HCT116 (cell line): ENCODE results near the gene ABHD17C. TPM values are rescaled to one million over a fixed set of nuclear protein-coding genes. Genes with fewer than 3 reads are reported as not detected.

ENCODE experiments used
- ATAC-seq: fragments of 200-7000 bp; cut with Tn5 transposase; 2 replicates; pipeline ENCODE4 v1.9.1; 2020; ENCODE audit warnings: mild to moderate bottlenecking, moderate library complexity
- BruUV-seq: library from RNA; stranded (reverse); fragments of 400-500 nt; replicated peaks from 2 replicates; lab custom pipeline; 2021; lab: Mats Ljungman, UMichigan
- CTCF ChIA-PET: fragments of 300-600 bp; sonication (Branson Sonifier 250); formaldehyde crosslinking; loops from one replicate; lab custom pipeline; 2021; ENCODE audit warnings: antibody characterized with exemption; lab: Charles Lee
- POLR2A ChIA-PET: fragments of 300-600, 350-600 bp; sonication (Branson Sonifier 250); formaldehyde crosslinking; loops from one replicate; lab custom pipeline; 2021; ENCODE audit warnings: antibody characterized with exemption; lab: Charles Lee
- RAD21 ChIA-PET, 2 experiments: fragments of 300-600 bp; sonication (Branson Sonifier 250); formaldehyde crosslinking; loops; one replicate each; lab custom pipeline; 2023; ENCODE audit warnings: low total read pairs in 2 of 2; ENCODE audit not compliant: uncharacterized antibody in 2 of 2, unreplicated experiment in 2 of 2, low non-redundant PET in 1 of 2; lab: Charles Lee
- DNase-seq: peaks from one replicate; pipeline ENCODE4 v3.0.0-alpha.2; 2010; ENCODE audit warnings: low read depth, low spot score
- H2AFZ ChIP-seq: fragments of 200-600 bp; shearing (Covaris generic), sonication (generic); 2 replicates; pipeline ENCODE4 v1.6.1; 2017; ENCODE audit warnings: low read depth, mixed run types, mixed read lengths, antibody characterized with exemption, low read length; ENCODE audit not compliant: poor library complexity, severe bottlenecking
- H3K27ac ChIP-seq: 2 replicates; pipeline ENCODE4 v1.5.1; 2012; ENCODE audit warnings: low read depth, low read length
- H3K27me3 ChIP-seq: fragments of 200-600 bp; sonication (generic); 2 replicates; pipeline ENCODE4 v1.6.1; 2016; ENCODE audit warnings: mixed run types, low read length, mixed read lengths; ENCODE audit not compliant: insufficient read depth
- H3K36me3 ChIP-seq, 2 experiments: fragments of 200-500 bp in 1 of 2; fragments of 200-600 bp in 1 of 2; sonication (Bioruptor generic) in 1 of 2; sonication (generic) in 1 of 2; 2 replicates each; pipeline versions ENCODE4 v1.5.1 to v1.6.1; 2014 to 2016; ENCODE audit warnings: low read length in 2 of 2, inconsistent platforms in 1 of 2, mixed read lengths in 1 of 2, mixed run types in 1 of 2; ENCODE audit not compliant: insufficient read depth in 2 of 2, control insufficient read depth in 1 of 2
- H3K4me1 ChIP-seq, 2 experiments: fragments of 200-600 bp in 1 of 2; sonication (generic) in 1 of 2; 2 replicates each; pipeline versions ENCODE4 v1.5.1 to v1.6.1; 2012 to 2017; ENCODE audit warnings: low read length in 2 of 2, inconsistent platforms in 1 of 2, mild to moderate bottlenecking in 1 of 2, mixed read lengths in 1 of 2, mixed run types in 1 of 2, moderate library complexity in 1 of 2; ENCODE audit not compliant: insufficient read depth in 2 of 2, control insufficient read depth in 1 of 2
- H3K4me2 ChIP-seq: fragments of 200-600 bp; sonication (generic); 2 replicates; pipeline ENCODE4 v1.6.1; 2017; ENCODE audit warnings: mixed run types, low read length, mixed read lengths
- H3K4me3 ChIP-seq, 2 experiments: fragments of 200-600 bp in 1 of 2; sonication (generic) in 1 of 2; replicated peaks in 1 of 2; 2 replicates each; pipeline ENCODE4 v1.5.1; 2011 to 2016; ENCODE audit warnings: low read length in 2 of 2, control low read depth in 1 of 2, low read depth in 1 of 2, mild to moderate bottlenecking in 1 of 2, mixed read lengths in 1 of 2, mixed run types in 1 of 2
- H3K79me2 ChIP-seq: fragments of 200-600 bp; sonication (generic); 2 replicates; pipeline ENCODE4 v1.6.1; 2017; ENCODE audit warnings: mild to moderate bottlenecking, mixed run types, low read length, moderate library complexity, mixed read lengths; ENCODE audit not compliant: insufficient read depth
- H3K9ac ChIP-seq: fragments of 200-600 bp; sonication (generic); 2 replicates; pipeline ENCODE4 v1.6.1; 2016; ENCODE audit warnings: low read length, mixed read lengths
- H3K9me2 ChIP-seq: fragments of 200-600 bp; sonication (generic), shearing (Covaris generic); 2 replicates; pipeline ENCODE4 v1.6.1; 2017; ENCODE audit warnings: mixed run types, mild to moderate bottlenecking, moderate library complexity; ENCODE audit not compliant: insufficient read depth
- H3K9me3 ChIP-seq, 2 experiments: fragments of 200-500 bp in 1 of 2; fragments of 200-600 bp in 1 of 2; sonication (Bioruptor generic) in 1 of 2; sonication (generic) in 1 of 2; 2 replicates each; pipeline ENCODE4 v1.6.1; 2014 to 2017; ENCODE audit warnings: low read length in 2 of 2, mixed read lengths in 2 of 2, inconsistent platforms in 1 of 2, low read depth in 1 of 2, mild to moderate bottlenecking in 1 of 2, mixed run types in 1 of 2, moderate library complexity in 1 of 2; ENCODE audit not compliant: control insufficient read depth in 1 of 2, insufficient read depth in 1 of 2
- H4K20me1 ChIP-seq: fragments of 200-600 bp; sonication (generic), shearing (Covaris generic); 2 replicates; pipeline ENCODE4 v1.6.1; 2017; ENCODE audit warnings: mixed run types, mild to moderate bottlenecking, moderate library complexity; ENCODE audit not compliant: insufficient read depth
- EGR1 ChIP-seq: IDR thresholded peaks from 2 replicates; pipeline ENCODE4 v1.6.1; 2012; ENCODE audit warnings: low read depth
- ELF1 ChIP-seq: IDR thresholded peaks from 2 replicates; pipeline ENCODE4 v1.6.1; 2012; ENCODE audit warnings: low read depth, borderline replicate concordance
- EZH2 ChIP-seq: fragments of 200-600 bp; sonication (generic); IDR thresholded peaks from 2 replicates; pipeline ENCODE4 v1.6.1; 2017; ENCODE audit warnings: antibody characterized with exemption, mixed run types
- FOSL1 ChIP-seq: IDR thresholded peaks from 2 replicates; pipeline ENCODE4 v1.6.1; 2012; ENCODE audit warnings: low read depth
- POLR2A ChIP-seq: IDR thresholded peaks from 2 replicates; pipeline ENCODE4 v1.7.0; 2011; ENCODE audit warnings: borderline replicate concordance; ENCODE audit not compliant: insufficient read depth, insufficient read length; ENCODE audit errors: extremely low read depth
- POLR2AphosphoS5 ChIP-seq: IDR thresholded peaks from 2 replicates; pipeline ENCODE4 v1.6.1; 2011; ENCODE audit warnings: mild to moderate bottlenecking, low read depth, low read length, moderate library complexity
- REST ChIP-seq: IDR thresholded peaks from 2 replicates; pipeline ENCODE4 v1.6.1; 2012; ENCODE audit warnings: low read depth
- SIN3A ChIP-seq: IDR thresholded peaks from 2 replicates; pipeline ENCODE4 v1.6.1; 2012; ENCODE audit warnings: low read depth
- SP1 ChIP-seq: IDR thresholded peaks from 2 replicates; pipeline ENCODE4 v1.6.1; 2012; ENCODE audit warnings: low read depth
- TCF7L2 ChIP-seq: IDR thresholded peaks from 2 replicates; pipeline ENCODE4 v1.7.0; 2011; ENCODE audit warnings: borderline replicate concordance, inconsistent platforms; ENCODE audit not compliant: insufficient read depth, insufficient read length; ENCODE audit errors: extremely low read depth
- YY1 ChIP-seq: IDR thresholded peaks from 2 replicates; pipeline ENCODE4 v1.6.1; 2011; ENCODE audit warnings: low read length, low read depth, moderate library complexity, mild to moderate bottlenecking; ENCODE audit not compliant: insufficient replicate concordance; ENCODE audit errors: extremely low read depth
- ZFX ChIP-seq: fragments of 450-650 bp; IDR thresholded peaks from 2 replicates; pipeline ENCODE4 v1.6.1; 2017
- ZNF274 ChIP-seq: fragments of 200-500 bp; sonication (Bioruptor generic); IDR thresholded peaks from 2 replicates; pipeline ENCODE4 v1.6.1; 2014; ENCODE audit warnings: mild to moderate bottlenecking, low read depth, low read length, inconsistent platforms
- intact Hi-C: fragments of 100-400 bp; cut with micrococcal nuclease; formaldehyde crosslinking; loops from 2 replicates; pipeline ENCODE4 v1.10.0; 2022
- total RNA-seq: library from RNA; stranded (reverse); gene quantifications from one replicate; pipeline ENCODE4 v1.2.1, GENCODE V29; 2021; ENCODE audit not compliant: unreplicated experiment

The ABHD17C gene
- total RNA-seq, 1 experiment from 2014 or later: 27.9 TPM

- TF ChIP-seq ZNF274: no peak
- TF ChIP-seq, all 23 proteins: peak for 0
These were observed 18.1 kb upstream of the ABHD17C start (continued) for GRCh38 chr15:80677041-80677440.

GRCh38 chr15:80679167-80679803 lies 15.8 kb upstream of the ABHD17C start:
- Histone ChIP-seq H3K9ac (no peak overlapping the region), H3K4me2 (peak overlapping the region; percentile 30; the same call in 1 of the 2 replicates), H3K27me3 (no peaks in the 10 kb centered on the region), H3K4me1 (peaks cover 5 to 11% of the 10 kb centered on the region in 2 experiments), H4K20me1 (no peaks in the 10 kb centered on the region), H3K79me2 (no peaks in the 10 kb centered on the region), H2AFZ (peak overlapping the region; percentile 6), H3K27ac (no peak overlapping the region), H3K9me3 (no peaks in the 10 kb centered on the region), H3K36me3 (no peaks in the 10 kb centered on the region), H3K9me2 (no peaks in the 10 kb centered on the region), H3K4me3 (no peak overlapping the region)
- TF ChIP-seq SIN3A: 0 out of 2 replicates have a peak, but pooled peaks have one; percentile 24
- no peak for TF ChIP-seq ELF1
- peak; percentile 47; the same call in 1 of the 2 replicates for TF ChIP-seq SP1
- ATAC-seq (peak; percentile 46), DNase-seq (no peak)
- ChIA-PET POLR2A (interaction anchor here (0.7 kb wide), 2 partner anchors 209 to 756 kb away, joined by 3 to 4 read pairs; no protein-coding TSS in a partner anchor), RAD21 (no interaction called here), CTCF (interaction anchor here (0.7 kb wide), 1 partner anchor 12 kb away, joined by 3 read pairs; no protein-coding TSS in a partner anchor)
- intact Hi-C loops: no loop called here
- no TSS peak for BruUV-seq

GRCh38 chr15:80679804-80680175 lies 15.3 kb upstream of the ABHD17C start:
- H3K9me3 ChIP-seq: no peaks in the 10 kb centered on the region
- ChIA-PET POLR2A (no interaction called here), CTCF (no interaction called here), RAD21 (no interaction called here)
- no peak overlapping the region for H3K27ac ChIP-seq
- no peaks in the 10 kb centered on the region for H3K79me2 ChIP-seq
- DNase-seq (no peak), ATAC-seq (no peak)
- no peaks in the 10 kb centered on the region for H3K27me3 ChIP-seq
- no peak overlapping the region for H3K9ac ChIP-seq
- no peak overlapping the region for H3K4me3 ChIP-seq
- BruUV-seq: no TSS peak
- H4K20me1 ChIP-seq: no peaks in the 10 kb centered on the region
- peak overlapping the region; percentile 6 for H2AFZ ChIP-seq
- H3K9me2 ChIP-seq: no peaks in the 10 kb centered on the region
- TF ChIP-seq YY1 (no peak), POLR2A (no peak), TCF7L2 (no peak), REST (no peak), ZNF274 (no peak), POLR2AphosphoS5 (no peak), FOSL1 (no peak), ZFX (no peak), EGR1 (no peak), EZH2 (no peak)
- H3K36me3 ChIP-seq: no peaks in the 10 kb centered on the region
- intact Hi-C loops: no loop called here
- peak overlapping the region; percentile 30; the same call in 1 of the 2 replicates for H3K4me2 ChIP-seq
- H3K4me1 ChIP-seq: peaks cover 5 to 11% of the 10 kb centered on the region in 2 experiments
